HG03354 (cell line): ENCODE data around the gene PIAS4.

ENCODE experiments used
- ATAC-seq: cut with Tn5 transposase; IDR thresholded peaks from one replicate; pipeline ENCODE4 v1.9.1; 2021; ENCODE audit warnings: mild to moderate bottlenecking; ENCODE audit not compliant: unreplicated experiment, poor library complexity, severe bottlenecking

PIAS4 gene

GRCh38 chr19:4016903-4017638, 9.5 kb downstream of the PIAS4 start:
- ATAC-seq, result no peak

- no peak for ATAC-seq
Observed at GRCh38 chr19:4018140-4018613, 10.6 kb downstream of the PIAS4 start.

GRCh38 chr19:4018775-4019504, 11.4 kb downstream of the PIAS4 start:
- no peak for ATAC-seq

- no peak for ATAC-seq
Observed at GRCh38 chr19:4019578-4019977, 12.0 kb downstream of the PIAS4 start.

- no peak for ATAC-seq
Observed at GRCh38 chr19:4023600-4024398, 16.3 kb downstream of the PIAS4 start.

- ATAC-seq, result no peak
Observed at GRCh38 chr19:4025317-4025716, 17.8 kb downstream of the PIAS4 start.

GRCh38 chr19:4027146-4027545, 19.6 kb downstream of the PIAS4 start:
- ATAC-seq, result no peak

GRCh38 chr19:4028334-4029246, 21.1 kb downstream of the PIAS4 start:
- ATAC-seq, result no peak

- ATAC-seq, result no peak
Observed at GRCh38 chr19:4029247-4029614, 21.7 kb downstream of the PIAS4 start.

- ATAC-seq, result no peak
Observed at GRCh38 chr19:4030552-4030951, 23.0 kb downstream of the PIAS4 start.

GRCh38 chr19:4030981-4031380, 23.4 kb downstream of the PIAS4 start:
- ATAC-seq, result no peak

- no peak for ATAC-seq
Observed at GRCh38 chr19:4031420-4031819, 23.9 kb downstream of the PIAS4 start.

GRCh38 chr19:4032436-4032835, 24.9 kb downstream of the PIAS4 start:
- no peak for ATAC-seq

GRCh38 chr19:4033028-4033956, 25.8 kb downstream of the PIAS4 start:
- no peak for ATAC-seq

GRCh38 chr19:4034048-4035017, 26.8 kb downstream of the PIAS4 start:
- ATAC-seq, result no peak

- no peak for ATAC-seq
Observed at GRCh38 chr19:4035018-4035566, 27.6 kb downstream of the PIAS4 start.

GRCh38 chr19:4035582-4035981, 28.0 kb downstream of the PIAS4 start:
- no peak for ATAC-seq
